ENCODE measurements around the gene TBC1D1.

TBC1D1 gene

DNA sequence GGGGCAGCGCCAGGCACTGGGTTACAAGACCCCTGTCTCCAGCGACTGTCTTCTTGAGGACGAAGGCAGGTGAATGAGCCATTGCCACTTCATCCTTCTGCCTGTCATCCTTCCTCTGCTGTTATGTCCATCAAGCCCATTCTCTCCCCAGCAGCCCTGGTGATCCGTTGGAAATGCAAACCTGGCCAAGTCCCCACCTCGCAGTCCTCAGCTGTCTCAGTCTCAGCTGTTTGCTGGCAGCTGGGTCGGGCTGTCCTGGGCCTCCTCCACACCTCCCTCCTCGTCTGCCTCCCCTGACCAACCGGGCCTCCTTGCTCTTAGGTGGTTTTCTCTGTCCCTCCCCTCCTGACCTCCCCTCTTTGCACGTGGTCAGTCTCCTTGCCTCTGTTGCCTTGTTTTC, 107.3 kb downstream of the TBC1D1 start:
- H3K9ac ChIP-seq (ENCODE audit: low read length) = no peak overlapping the region
- H3K4me1 ChIP-seq (ENCODE audit: control insufficient read depth, insufficient read depth, low read length) = no peaks in the 10 kb centered on the region
- H3K36me3 ChIP-seq (ENCODE audit: control insufficient read depth, insufficient read depth, low read length, severe bottlenecking) = no peaks in the 10 kb centered on the region
- H3K4me3 ChIP-seq (ENCODE audit: low read length) = no peak overlapping the region
- no peaks in the 10 kb centered on the region for H3K27me3 ChIP-seq (replicated peaks; ENCODE audit: control insufficient read depth, insufficient read depth, low read length)
- H3K9me3 ChIP-seq (ENCODE audit: control insufficient read depth, low read length) = no peaks in the 10 kb centered on the region
- DNase-seq (ENCODE audit: low read depth) = no peak

DNA sequence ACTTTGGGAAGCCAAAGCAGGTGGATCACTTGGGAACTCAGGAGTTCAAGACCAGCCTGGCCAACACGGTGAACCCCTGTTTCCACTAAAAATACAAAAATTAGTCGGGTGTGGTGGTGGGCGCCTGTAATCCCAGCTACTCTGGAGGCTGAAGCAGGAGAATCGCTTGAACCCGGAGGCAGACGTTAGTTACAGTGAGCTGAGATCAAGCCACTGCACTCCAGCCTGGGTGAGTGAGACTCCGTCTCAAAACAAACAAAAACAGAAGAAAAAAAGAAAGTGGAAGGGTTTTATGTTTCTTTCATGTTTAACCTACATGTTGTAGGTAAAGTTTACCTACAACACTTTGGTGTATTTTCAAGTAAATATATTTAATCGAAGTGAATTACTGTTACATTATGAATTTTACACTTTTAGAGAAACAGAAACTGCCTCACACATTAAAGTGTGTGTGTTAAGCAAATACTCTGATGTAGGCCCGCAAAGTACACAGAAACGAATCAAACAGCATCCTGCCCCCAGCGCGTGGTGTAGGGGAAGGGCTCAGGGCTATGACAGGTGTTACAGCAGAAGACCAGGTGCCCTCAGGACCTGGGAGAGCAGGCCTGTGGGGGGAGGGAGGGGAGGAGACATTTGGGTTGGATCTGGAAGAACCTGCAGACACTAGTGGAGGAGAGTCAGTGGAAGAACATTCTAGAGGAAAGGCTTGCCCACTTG, 108.3 kb downstream of the TBC1D1 start:
- H3K36me3 ChIP-seq (ENCODE audit: control insufficient read depth, insufficient read depth, low read length, severe bottlenecking) = no peaks in the 10 kb centered on the region
- no peaks in the 10 kb centered on the region for H3K9me3 ChIP-seq (ENCODE audit: control insufficient read depth, low read length)
- no peak for DNase-seq (ENCODE audit: low read depth)
- no peak overlapping the region for H3K9ac ChIP-seq (ENCODE audit: low read length)
- H3K4me1 ChIP-seq (ENCODE audit: control insufficient read depth, insufficient read depth, low read length) = no peaks in the 10 kb centered on the region
- H3K27me3 ChIP-seq (replicated peaks; ENCODE audit: control insufficient read depth, insufficient read depth, low read length) = no peaks in the 10 kb centered on the region
- no peak overlapping the region for H3K4me3 ChIP-seq (ENCODE audit: low read length)

DNA sequence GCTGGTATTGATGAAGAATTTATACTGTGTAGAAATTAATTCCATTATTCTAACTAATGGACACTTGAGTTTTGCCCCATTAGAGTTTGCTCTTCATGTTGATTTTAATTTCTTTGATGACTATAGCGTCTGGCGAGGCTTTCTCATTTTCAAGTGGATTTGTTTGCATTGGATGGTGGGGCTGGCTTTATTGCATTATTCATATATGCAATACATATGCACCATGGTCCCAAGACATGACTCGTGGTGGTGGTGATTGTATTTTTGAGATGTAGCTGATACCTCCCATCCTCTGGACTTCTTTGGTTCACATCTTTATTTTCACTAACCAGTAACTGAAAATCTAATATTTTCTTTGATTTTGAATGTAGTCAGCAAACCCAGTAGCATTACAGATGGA, 109.1 kb downstream of the TBC1D1 start:
- no peaks in the 10 kb centered on the region for H3K9me3 ChIP-seq (ENCODE audit: control insufficient read depth, low read length)
- no peak overlapping the region for H3K9ac ChIP-seq (ENCODE audit: low read length)
- no peak overlapping the region for H3K4me3 ChIP-seq (ENCODE audit: low read length)
- no peaks in the 10 kb centered on the region for H3K36me3 ChIP-seq (ENCODE audit: control insufficient read depth, insufficient read depth, low read length, severe bottlenecking)
- no peaks in the 10 kb centered on the region for H3K4me1 ChIP-seq (ENCODE audit: control insufficient read depth, insufficient read depth, low read length)
- no peak for DNase-seq (ENCODE audit: low read depth)
- H3K27me3 ChIP-seq (replicated peaks; ENCODE audit: control insufficient read depth, insufficient read depth, low read length) = no peaks in the 10 kb centered on the region

DNA sequence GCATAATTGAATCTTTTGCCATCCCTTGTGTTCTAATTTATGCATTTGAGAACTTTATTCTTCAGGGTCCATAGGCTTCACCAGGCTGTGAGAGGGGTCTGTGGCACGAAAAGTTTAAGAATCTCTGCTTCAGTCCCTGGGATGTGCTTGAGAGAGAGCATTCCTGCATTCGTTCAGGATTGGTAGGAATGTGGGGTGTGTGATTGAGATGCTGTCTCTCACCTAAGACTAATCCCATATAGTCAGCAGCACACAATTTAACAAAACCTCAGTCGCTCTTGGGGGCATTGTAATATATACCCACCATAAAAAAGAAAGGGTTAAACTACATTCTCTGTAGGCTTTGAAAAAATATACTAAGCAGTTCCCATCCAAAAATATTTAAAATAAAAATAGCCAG, 111.0 kb downstream of the TBC1D1 start:
- Histone ChIP-seq H3K4me1 (ENCODE audit: control insufficient read depth, insufficient read depth, low read length) (no peaks in the 10 kb centered on the region), H3K4me3 (ENCODE audit: low read length) (no peak overlapping the region), H3K27me3 (replicated peaks; ENCODE audit: control insufficient read depth, insufficient read depth, low read length) (no peaks in the 10 kb centered on the region), H3K9me3 (ENCODE audit: control insufficient read depth, low read length) (no peaks in the 10 kb centered on the region), H3K9ac (ENCODE audit: low read length) (no peak overlapping the region), H3K36me3 (ENCODE audit: control insufficient read depth, insufficient read depth, low read length, severe bottlenecking) (no peaks in the 10 kb centered on the region)
- DNase-seq (ENCODE audit: low read depth) = no peak

DNA sequence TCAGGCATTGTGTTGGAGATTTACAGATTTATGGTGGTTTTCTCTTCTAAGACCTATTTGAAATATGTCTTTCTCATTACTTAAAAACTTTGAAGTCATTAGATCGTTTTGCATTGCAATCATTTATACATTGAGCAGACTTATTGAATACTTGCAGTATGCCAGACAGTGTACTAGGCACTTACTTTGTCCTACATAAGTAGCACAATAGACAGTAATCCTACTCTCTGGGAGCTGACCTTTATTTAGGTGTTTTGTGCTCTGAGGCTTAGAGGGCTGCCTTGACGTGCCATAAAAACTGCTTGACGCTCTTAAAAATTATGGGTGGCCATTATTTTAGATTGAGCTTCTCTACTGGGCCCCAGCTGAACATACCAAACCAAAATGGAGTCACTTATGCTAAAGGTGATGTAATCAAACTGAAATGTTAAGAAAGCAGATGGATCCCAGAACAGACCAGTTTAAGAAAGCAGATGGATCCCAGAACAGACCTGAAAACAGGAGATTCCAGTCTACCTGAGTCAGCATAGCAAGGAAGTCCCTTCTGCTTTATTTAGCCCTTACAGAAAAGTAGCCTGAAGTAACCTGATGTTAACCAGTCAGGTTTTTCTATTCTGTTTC, 111.7 kb downstream of the TBC1D1 start:
- Histone ChIP-seq H3K4me3 (ENCODE audit: low read length) (no peak overlapping the region), H3K4me1 (ENCODE audit: control insufficient read depth, insufficient read depth, low read length) (no peaks in the 10 kb centered on the region), H3K27me3 (replicated peaks; ENCODE audit: control insufficient read depth, insufficient read depth, low read length) (no peaks in the 10 kb centered on the region), H3K36me3 (ENCODE audit: control insufficient read depth, insufficient read depth, low read length, severe bottlenecking) (no peaks in the 10 kb centered on the region), H3K9ac (ENCODE audit: low read length) (no peak overlapping the region), H3K9me3 (ENCODE audit: control insufficient read depth, low read length) (no peaks in the 10 kb centered on the region)
- DNase-seq (ENCODE audit: low read depth) = no peak

DNA sequence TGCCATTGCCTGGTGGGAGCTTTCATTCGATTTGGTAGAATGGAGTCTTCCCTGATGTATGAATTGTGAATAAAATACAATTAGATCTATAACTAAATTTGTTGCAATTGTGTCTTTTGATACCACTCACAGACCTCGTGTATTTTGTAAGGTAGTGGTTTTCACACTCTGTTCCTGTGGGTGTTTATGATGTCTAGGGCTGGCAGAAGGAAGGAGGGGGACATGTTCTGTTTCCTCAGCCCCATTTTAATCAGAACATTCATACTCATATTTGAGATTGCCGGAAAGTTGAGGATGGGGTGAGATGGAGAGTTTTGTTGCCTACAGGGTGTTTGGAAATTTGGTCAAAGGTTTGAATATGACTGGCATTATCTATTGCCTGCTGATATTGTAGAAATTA, 112.2 kb downstream of the TBC1D1 start:
- Histone ChIP-seq H3K9me3 (ENCODE audit: control insufficient read depth, low read length) (no peaks in the 10 kb centered on the region), H3K4me1 (ENCODE audit: control insufficient read depth, insufficient read depth, low read length) (no peaks in the 10 kb centered on the region), H3K36me3 (ENCODE audit: control insufficient read depth, insufficient read depth, low read length, severe bottlenecking) (no peaks in the 10 kb centered on the region), H3K4me3 (ENCODE audit: low read length) (no peak overlapping the region), H3K9ac (ENCODE audit: low read length) (no peak overlapping the region), H3K27me3 (replicated peaks; ENCODE audit: control insufficient read depth, insufficient read depth, low read length) (no peaks in the 10 kb centered on the region)
- DNase-seq (ENCODE audit: low read depth) = no peak

DNA sequence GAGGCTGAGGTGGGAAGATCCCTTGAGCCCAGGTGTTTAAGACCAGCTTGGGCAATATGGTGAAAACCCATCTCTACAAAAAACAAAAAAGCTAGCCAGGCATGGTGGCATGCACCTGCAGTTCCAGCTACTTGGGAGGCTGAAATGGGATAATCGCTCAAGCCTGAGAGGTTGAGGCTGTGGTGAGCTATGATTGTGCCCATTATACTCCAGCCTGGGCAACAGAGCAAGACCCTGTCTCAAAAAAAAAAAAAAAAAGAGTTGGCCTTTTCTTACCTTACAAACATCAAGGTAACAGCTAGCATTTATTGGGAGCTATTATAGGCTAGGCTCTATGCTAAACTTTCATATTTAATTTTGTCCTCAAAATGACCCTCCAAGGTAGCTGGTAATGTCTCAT, 112.7 kb downstream of the TBC1D1 start:
- H3K36me3 ChIP-seq (ENCODE audit: control insufficient read depth, insufficient read depth, low read length, severe bottlenecking) = no peaks in the 10 kb centered on the region
- H3K4me3 ChIP-seq (ENCODE audit: low read length) = no peak overlapping the region
- H3K9ac ChIP-seq (ENCODE audit: low read length) = no peak overlapping the region
- H3K27me3 ChIP-seq (replicated peaks; ENCODE audit: control insufficient read depth, insufficient read depth, low read length) = no peaks in the 10 kb centered on the region
- DNase-seq (ENCODE audit: low read depth) = no peak
- H3K9me3 ChIP-seq (ENCODE audit: control insufficient read depth, low read length) = no peaks in the 10 kb centered on the region
- no peaks in the 10 kb centered on the region for H3K4me1 ChIP-seq (ENCODE audit: control insufficient read depth, insufficient read depth, low read length)

DNA sequence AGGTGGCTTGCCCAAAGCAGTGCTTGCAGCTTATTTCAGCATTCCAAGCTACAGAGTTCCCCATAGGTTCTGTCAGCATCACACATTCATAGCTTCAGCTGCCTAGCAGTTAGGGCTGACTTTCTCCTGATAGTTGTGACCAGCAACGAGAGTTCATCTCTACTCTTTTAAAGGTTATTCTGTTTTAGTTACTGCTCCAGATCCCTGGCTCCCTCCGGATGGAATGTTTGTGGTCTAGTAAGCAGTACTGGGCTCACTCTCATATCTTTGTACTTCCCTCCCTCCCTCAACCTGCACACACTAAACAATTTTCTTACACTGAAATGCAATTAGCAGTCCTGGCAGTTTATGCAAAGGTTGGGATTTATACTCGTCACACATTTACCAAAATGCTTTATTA, 113.2 kb downstream of the TBC1D1 start:
- Histone ChIP-seq H3K9ac (ENCODE audit: low read length) (no peak overlapping the region), H3K4me1 (ENCODE audit: control insufficient read depth, insufficient read depth, low read length) (no peaks in the 10 kb centered on the region)
- peak; percentile 46 for DNase-seq (ENCODE audit: low read depth)

DNA sequence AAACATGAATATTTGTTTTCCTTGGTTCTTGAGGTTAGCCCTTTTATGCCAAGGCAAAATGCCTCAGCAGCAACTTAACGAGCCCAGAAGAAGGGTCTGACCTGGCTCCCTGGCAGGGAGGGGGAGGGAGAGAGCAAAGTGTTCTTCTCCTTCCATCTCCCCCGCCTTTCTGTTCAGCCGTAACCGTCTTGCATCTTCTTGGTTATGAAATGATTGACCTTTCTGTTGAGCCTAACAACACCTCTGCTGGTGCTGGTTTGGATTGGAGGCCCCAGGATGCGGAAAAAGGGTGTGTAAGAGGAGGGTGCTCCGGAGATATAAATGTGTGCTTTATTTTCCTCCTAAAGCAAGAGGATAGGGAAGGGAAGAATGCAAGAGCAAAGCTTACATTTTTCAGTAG, 114.0 kb downstream of the TBC1D1 start:
- DNase-seq (ENCODE audit: low read depth) = no peak
- Histone ChIP-seq H3K36me3 (ENCODE audit: control insufficient read depth, insufficient read depth, low read length, severe bottlenecking) (no peaks in the 10 kb centered on the region), H3K4me1 (ENCODE audit: control insufficient read depth, insufficient read depth, low read length) (no peaks in the 10 kb centered on the region), H3K4me3 (ENCODE audit: low read length) (no peak overlapping the region), H3K9ac (ENCODE audit: low read length) (no peak overlapping the region), H3K9me3 (ENCODE audit: control insufficient read depth, low read length) (no peaks in the 10 kb centered on the region), H3K27me3 (replicated peaks; ENCODE audit: control insufficient read depth, insufficient read depth, low read length) (no peaks in the 10 kb centered on the region)

More for the DNA sequence above, 113.2 kb downstream of the TBC1D1 start:
- H3K4me3 ChIP-seq (ENCODE audit: low read length) = no peak overlapping the region
- no peaks in the 10 kb centered on the region for H3K27me3 ChIP-seq (replicated peaks; ENCODE audit: control insufficient read depth, insufficient read depth, low read length)
- H3K36me3 ChIP-seq (ENCODE audit: control insufficient read depth, insufficient read depth, low read length, severe bottlenecking) = no peaks in the 10 kb centered on the region
- H3K9me3 ChIP-seq (ENCODE audit: control insufficient read depth, low read length) = no peaks in the 10 kb centered on the region

DNA sequence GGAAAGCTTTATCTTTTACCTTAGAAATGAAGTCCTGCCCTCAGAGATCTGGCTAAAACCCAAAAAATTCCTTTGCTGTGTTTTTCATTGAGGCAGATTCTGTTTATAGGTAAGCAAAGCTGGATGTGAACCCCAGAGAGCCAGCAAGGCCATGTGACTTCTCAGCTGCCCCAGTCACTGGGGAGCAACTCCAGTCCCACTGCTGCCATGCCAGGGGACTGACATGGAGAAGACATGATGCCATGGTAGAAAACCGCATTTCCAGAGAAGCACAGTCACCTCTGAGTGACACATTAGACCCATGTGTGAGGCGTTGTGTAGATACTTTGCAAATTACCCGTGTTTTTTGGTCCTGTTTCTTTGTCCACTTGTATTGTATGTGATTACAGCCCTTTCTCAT, 114.8 kb downstream of the TBC1D1 start:
- H3K4me3 ChIP-seq (ENCODE audit: low read length) = no peak overlapping the region
- no peak overlapping the region for H3K9ac ChIP-seq (ENCODE audit: low read length)
- no peaks in the 10 kb centered on the region for H3K27me3 ChIP-seq (replicated peaks; ENCODE audit: control insufficient read depth, insufficient read depth, low read length)
- DNase-seq (ENCODE audit: low read depth) = no peak
- no peaks in the 10 kb centered on the region for H3K4me1 ChIP-seq (ENCODE audit: control insufficient read depth, insufficient read depth, low read length)
- no peaks in the 10 kb centered on the region for H3K36me3 ChIP-seq (ENCODE audit: control insufficient read depth, insufficient read depth, low read length, severe bottlenecking)
- no peaks in the 10 kb centered on the region for H3K9me3 ChIP-seq (ENCODE audit: control insufficient read depth, low read length)

DNA sequence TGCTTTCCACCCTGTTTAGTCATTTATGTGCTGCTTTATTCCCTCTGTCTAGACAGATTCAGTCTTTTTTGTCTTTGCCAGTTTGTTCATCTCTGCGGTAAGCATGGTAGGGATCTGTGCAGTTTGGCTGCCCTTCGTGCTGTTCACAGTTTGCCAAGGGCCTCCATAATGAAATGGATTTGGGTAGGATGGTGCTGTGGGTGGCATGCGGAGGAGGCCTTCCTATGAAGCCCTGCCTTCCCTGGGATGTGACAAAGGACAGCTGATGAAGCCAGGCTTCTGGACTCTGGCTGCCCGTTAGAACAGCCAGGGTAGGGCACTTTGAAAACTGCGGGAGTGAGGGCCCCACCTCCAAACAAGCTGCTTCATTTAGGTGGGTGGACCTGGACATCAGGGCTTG, 116.8 kb downstream of the TBC1D1 start:
- Histone ChIP-seq H3K27me3 (replicated peaks; ENCODE audit: control insufficient read depth, insufficient read depth, low read length) (no peaks in the 10 kb centered on the region), H3K9me3 (ENCODE audit: control insufficient read depth, low read length) (no peaks in the 10 kb centered on the region), H3K36me3 (ENCODE audit: control insufficient read depth, insufficient read depth, low read length, severe bottlenecking) (no peaks in the 10 kb centered on the region), H3K9ac (ENCODE audit: low read length) (no peak overlapping the region), H3K4me3 (ENCODE audit: low read length) (no peak overlapping the region), H3K4me1 (ENCODE audit: control insufficient read depth, insufficient read depth, low read length) (no peaks in the 10 kb centered on the region)
- no peak for DNase-seq (ENCODE audit: low read depth)

DNA sequence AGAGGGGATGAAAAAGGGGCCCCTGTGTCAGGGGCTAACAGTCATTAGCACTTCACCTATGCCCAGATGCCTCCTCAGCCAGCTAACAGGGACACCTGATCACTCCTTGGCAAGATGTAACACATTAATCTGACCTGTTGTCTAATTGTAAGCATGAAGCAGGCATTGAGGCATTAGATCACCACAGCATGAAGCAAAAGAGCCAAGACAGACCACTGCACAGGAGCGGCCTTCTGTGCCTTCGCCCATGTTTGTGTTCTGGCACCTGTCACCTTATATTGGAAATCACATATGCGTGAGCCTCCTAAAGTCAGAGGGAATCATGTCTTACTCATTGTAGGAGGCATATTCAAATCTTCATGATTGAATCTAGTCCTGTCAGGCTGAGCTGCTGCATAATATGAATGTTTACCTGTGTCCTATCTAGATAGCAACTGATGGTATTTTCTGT, 117.7 kb downstream of the TBC1D1 start:
- DNase-seq (ENCODE audit: low read depth) = no peak
- peaks cover under 1% of the 10 kb centered on the region for H3K4me1 ChIP-seq (ENCODE audit: control insufficient read depth, insufficient read depth, low read length)
- no peaks in the 10 kb centered on the region for H3K9me3 ChIP-seq (ENCODE audit: control insufficient read depth, low read length)

More for the DNA sequence above, 117.7 kb downstream of the TBC1D1 start:
- Histone ChIP-seq H3K9ac (ENCODE audit: low read length) (no peak overlapping the region), H3K27me3 (replicated peaks; ENCODE audit: control insufficient read depth, insufficient read depth, low read length) (no peaks in the 10 kb centered on the region), H3K4me3 (ENCODE audit: low read length) (no peak overlapping the region), H3K36me3 (ENCODE audit: control insufficient read depth, insufficient read depth, low read length, severe bottlenecking) (no peaks in the 10 kb centered on the region)
